ENCODE results near the gene GINS2. TPM values are rescaled to one million over a fixed set of nuclear protein-coding genes. Genes with fewer than 3 reads are reported as not detected.

The GINS2 gene
- total RNA-seq, 1 donor from 2014 or later: 0.26 TPM

DNA sequence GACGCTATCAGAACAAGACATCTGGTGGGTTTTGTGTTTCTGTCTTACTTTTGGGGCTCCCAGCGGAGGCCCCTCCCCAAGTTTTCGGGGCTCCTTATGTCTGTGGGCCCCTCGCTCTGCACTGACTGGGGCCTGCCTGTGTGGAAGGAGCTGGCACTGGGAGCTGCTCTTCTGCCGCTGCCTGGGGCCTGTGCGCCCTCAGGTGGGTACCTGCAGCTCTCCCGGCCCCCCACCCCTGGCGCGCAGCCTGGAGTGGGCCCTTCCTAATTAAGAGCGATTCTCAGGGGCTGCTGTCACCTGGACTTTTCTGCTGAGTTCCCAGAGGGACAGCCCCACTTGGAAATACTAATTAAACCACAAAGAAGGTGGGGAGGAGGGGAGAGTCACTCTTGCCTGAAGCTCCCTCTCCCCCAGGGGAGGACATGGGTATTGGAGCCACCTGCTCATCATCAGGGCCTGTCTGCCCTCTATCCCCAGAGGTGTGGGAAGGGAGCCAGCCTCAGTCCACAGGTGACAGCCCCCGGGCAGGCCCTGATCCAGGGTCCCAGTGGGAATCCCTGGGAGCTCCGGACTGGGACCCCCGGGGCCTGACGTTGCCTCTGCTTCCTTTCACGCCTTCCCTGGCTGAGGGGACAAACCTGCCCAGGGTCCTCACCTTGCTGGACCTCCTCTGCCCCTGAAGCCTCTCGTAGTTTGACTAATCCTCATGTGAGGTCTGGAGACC lies 39.2 kb downstream of the GINS2 start:
- TF ChIP-seq, protein P1, sequence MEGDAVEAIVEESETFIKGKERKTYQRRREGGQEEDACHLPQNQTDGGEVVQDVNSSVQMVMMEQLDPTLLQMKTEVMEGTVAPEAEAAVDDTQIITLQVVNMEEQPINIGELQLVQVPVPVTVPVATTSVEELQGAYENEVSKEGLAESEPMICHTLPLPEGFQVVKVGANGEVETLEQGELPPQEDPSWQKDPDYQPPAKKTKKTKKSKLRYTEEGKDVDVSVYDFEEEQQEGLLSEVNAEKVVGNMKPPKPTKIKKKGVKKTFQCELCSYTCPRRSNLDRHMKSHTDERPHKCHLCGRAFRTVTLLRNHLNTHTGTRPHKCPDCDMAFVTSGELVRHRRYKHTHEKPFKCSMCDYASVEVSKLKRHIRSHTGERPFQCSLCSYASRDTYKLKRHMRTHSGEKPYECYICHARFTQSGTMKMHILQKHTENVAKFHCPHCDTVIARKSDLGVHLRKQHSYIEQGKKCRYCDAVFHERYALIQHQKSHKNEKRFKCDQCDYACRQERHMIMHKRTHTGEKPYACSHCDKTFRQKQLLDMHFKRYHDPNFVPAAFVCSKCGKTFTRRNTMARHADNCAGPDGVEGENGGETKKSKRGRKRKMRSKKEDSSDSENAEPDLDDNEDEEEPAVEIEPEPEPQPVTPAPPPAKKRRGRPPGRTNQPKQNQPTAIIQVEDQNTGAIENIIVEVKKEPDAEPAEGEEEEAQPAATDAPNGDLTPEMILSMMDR (IDR thresholded peaks at IDR 0.05; ENCODE audit: insufficient read depth, low read length, severe bottlenecking): no peak
- Histone ChIP-seq H3K4me3 (ENCODE audit: low read depth, low read length) (no peak overlapping the region), H3K36me3 (ENCODE audit: control insufficient read depth, insufficient read depth, low read length) (peaks cover 25% of the 10 kb centered on the region), H3K27me3 (ENCODE audit: control insufficient read depth, insufficient read depth, low read length) (no peaks in the 10 kb centered on the region)
- DNase-seq (ENCODE audit: low read depth): no peak
- no peak for FAIRE-seq

DNA sequence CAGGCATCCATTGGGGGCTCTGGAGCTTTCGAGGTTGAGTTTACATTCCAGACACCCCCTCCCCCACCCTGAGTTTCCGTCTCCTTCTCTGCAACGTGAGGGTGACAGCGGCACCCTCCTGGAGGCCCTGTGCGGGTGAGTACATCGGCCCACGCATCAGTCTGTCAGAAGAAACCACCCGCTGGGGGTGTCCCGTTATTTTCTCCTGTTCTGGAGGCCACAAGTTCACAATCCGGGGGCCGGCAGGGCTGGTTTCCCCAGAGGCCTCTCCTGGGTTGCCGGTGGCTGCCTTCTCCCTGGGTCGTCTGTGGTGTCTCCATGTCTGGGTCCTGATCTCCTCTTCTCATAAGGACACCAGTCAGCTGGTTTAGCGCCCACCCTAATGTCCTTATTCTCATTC lies 39.9 kb downstream of the GINS2 start:
- TF ChIP-seq, protein P1 (IDR thresholded peaks at IDR 0.05; ENCODE audit: insufficient read depth, low read length, severe bottlenecking): no peak
- no peak overlapping the region for H3K4me3 ChIP-seq (ENCODE audit: low read depth, low read length)
- DNase-seq (ENCODE audit: low read depth): no peak
- FAIRE-seq: no peak
- peaks cover 19% of the 10 kb centered on the region for H3K36me3 ChIP-seq (ENCODE audit: control insufficient read depth, insufficient read depth, low read length)
- H3K27me3 ChIP-seq (ENCODE audit: control insufficient read depth, insufficient read depth, low read length): no peaks in the 10 kb centered on the region

DNA sequence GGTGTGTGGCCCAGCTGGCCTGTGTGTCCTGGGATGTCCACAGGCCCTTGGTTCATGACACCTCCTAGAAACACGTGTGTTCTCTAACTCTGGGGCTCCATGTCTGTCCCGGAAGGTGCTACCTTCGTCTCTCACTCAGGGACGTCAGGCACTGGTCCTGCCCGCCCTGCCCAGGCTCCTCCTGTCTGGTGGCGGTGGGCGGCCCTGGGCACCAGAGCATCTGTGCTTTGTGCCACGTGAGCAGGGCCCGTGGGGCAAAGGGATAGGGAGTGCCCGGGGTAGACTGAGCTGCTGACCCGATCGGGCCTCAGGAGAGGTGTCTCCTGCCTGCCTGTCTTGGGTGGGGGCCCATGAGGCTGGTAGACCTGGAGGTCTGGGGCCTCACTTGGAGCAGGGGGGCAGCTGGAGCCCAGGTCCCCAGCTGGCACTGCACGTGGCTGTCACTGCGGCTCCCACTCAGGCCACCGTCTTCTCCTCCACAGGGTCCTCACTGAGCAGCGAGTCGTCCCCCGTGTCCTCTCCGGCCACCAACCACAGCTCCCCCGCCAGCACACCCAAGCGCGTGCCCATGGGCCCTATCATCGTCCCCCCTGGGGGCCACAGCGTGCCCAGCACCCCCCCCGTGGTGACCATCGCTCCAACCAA lies 40.6 kb downstream of the GINS2 start:
- H3K27me3 ChIP-seq (ENCODE audit: control insufficient read depth, insufficient read depth, low read length): no peaks in the 10 kb centered on the region
- FAIRE-seq (no peak), DNase-seq (ENCODE audit: low read depth) (no peak)
- no peak overlapping the region for H3K4me3 ChIP-seq (ENCODE audit: low read depth, low read length)
- peaks cover 16% of the 10 kb centered on the region for H3K36me3 ChIP-seq (ENCODE audit: control insufficient read depth, insufficient read depth, low read length)
- TF ChIP-seq, protein P1 (IDR thresholded peaks at IDR 0.05; ENCODE audit: insufficient read depth, low read length, severe bottlenecking): no peak

DNA sequence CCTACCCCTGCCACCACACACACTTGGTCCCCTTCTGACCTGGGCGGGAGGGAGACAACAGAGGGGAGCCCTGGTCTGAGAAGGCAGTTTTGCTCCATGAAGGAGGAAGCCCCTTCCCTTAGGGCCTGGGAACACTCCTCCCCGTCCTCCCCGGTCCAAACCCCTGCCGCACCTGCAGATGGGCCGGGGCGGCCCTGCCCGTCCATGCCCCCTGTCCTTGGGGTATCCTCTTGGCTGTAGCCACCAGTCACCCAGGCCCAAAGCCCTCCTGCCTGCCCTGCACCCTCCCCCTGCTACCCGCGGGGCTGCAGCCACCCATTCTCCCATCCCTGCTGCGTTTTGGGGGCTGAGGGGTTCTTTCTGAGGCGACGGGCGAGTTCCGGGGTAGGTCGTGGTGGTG lies 41.8 kb downstream of the GINS2 start:
- no peaks in the 10 kb centered on the region for H3K27me3 ChIP-seq (ENCODE audit: control insufficient read depth, insufficient read depth, low read length)
- no peak for FAIRE-seq
- TF ChIP-seq, protein P1 (IDR thresholded peaks at IDR 0.05; ENCODE audit: insufficient read depth, low read length, severe bottlenecking): no peak
- no peak overlapping the region for H3K4me3 ChIP-seq (ENCODE audit: low read depth, low read length)
- H3K36me3 ChIP-seq (ENCODE audit: control insufficient read depth, insufficient read depth, low read length): peaks cover 16% of the 10 kb centered on the region
- DNase-seq (ENCODE audit: low read depth): no peak

DNA sequence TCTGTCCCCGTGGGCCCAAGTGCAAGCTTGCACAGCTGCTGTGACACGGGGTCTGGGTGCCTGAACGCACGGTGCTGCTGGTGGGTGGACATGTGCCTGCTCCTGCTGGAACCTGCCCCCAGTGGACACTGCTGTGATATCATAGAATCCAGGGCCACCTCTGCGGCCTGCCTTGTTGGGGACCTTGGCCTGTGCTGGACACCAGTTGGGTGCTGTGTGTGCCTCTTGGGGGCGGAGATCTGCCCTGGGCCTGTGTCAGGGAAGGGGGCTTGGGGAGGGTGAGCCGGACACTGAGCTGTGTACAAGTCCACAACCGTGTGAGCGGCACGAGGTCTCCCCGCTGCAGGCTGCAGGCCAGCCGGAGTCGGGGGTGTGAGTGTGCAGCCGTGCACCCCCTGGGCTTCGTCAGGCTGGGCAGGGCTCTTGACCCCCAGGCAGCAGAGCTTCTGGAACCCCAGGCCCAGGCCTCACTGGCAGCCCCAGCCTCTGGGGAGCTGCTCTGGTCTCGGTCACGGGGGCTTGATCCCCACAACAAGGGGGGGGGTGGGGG lies 42.3 kb downstream of the GINS2 start:
- no peak overlapping the region for H3K4me3 ChIP-seq (ENCODE audit: low read depth, low read length)
- TF ChIP-seq, protein P1 (IDR thresholded peaks at IDR 0.05; ENCODE audit: insufficient read depth, low read length, severe bottlenecking): no peak
- no peak for FAIRE-seq
- no peak for DNase-seq (ENCODE audit: low read depth)
- peaks cover 16% of the 10 kb centered on the region for H3K36me3 ChIP-seq (ENCODE audit: control insufficient read depth, insufficient read depth, low read length)
- H3K27me3 ChIP-seq (ENCODE audit: control insufficient read depth, insufficient read depth, low read length): no peaks in the 10 kb centered on the region
